Measurements from ENCODE around the gene BRPF3. TPM values are rescaled to one million over a fixed set of nuclear protein-coding genes. Genes with fewer than 3 reads are reported as not detected.

The BRPF3 gene
- total and polyA plus RNA-seq, 7 donors: 15.3 to 47.2 (median 21.0) TPM

GRCh38 chr6:36235309-36235708 is 38.8 kb downstream of the BRPF3 start:
- 50 to 58% (median 56%) methylated on average over 3 of the region's 3 CpGs for WGBS, 3 donors
- Histone ChIP-seq H3K4me1 (no peaks in the 10 kb centered on the region), H3K27me3 (ENCODE audit: insufficient read depth in 3 of 3, low read length in 2 of 3) (no peaks in the 10 kb centered on the region), H3K9me3 (no peaks in the 10 kb centered on the region), H3K36me3 (ENCODE audit: insufficient read depth in 1 of 2, low read depth in 1 of 2) (peaks cover 0 to 38% of the 10 kb centered on the region in 2 donors), H3K27ac (no peak overlapping the region), H3K4me3 (no peak overlapping the region)
- ATAC-seq (no peak), DNase-seq (no peak)
- TF ChIP-seq, protein P1, sequence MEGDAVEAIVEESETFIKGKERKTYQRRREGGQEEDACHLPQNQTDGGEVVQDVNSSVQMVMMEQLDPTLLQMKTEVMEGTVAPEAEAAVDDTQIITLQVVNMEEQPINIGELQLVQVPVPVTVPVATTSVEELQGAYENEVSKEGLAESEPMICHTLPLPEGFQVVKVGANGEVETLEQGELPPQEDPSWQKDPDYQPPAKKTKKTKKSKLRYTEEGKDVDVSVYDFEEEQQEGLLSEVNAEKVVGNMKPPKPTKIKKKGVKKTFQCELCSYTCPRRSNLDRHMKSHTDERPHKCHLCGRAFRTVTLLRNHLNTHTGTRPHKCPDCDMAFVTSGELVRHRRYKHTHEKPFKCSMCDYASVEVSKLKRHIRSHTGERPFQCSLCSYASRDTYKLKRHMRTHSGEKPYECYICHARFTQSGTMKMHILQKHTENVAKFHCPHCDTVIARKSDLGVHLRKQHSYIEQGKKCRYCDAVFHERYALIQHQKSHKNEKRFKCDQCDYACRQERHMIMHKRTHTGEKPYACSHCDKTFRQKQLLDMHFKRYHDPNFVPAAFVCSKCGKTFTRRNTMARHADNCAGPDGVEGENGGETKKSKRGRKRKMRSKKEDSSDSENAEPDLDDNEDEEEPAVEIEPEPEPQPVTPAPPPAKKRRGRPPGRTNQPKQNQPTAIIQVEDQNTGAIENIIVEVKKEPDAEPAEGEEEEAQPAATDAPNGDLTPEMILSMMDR (IDR thresholded peaks at IDR 0.05): no peak
- intact Hi-C loops (cut with DNase I): no loop called here

GRCh38 chr6:36235862-36236261 is 39.3 kb downstream of the BRPF3 start:
- intact Hi-C loops (cut with DNase I): no loop called here
- no peak overlapping the region for H3K27ac ChIP-seq
- no peak overlapping the region for H3K4me3 ChIP-seq
- TF ChIP-seq, protein P1 (IDR thresholded peaks at IDR 0.05): no peak
- H3K9me3 ChIP-seq: no peaks in the 10 kb centered on the region
- 90 to 93% (median 92%) methylated on average over 17 of the region's 17 CpGs for WGBS, 3 donors
- no peak for DNase-seq
- H3K4me1 ChIP-seq: no peaks in the 10 kb centered on the region
- H3K36me3 ChIP-seq (ENCODE audit: insufficient read depth in 1 of 2, low read depth in 1 of 2): peaks cover 0 to 32% of the 10 kb centered on the region in 2 donors
- ATAC-seq: no peak
- H3K27me3 ChIP-seq (ENCODE audit: insufficient read depth in 3 of 3, low read length in 2 of 3): no peaks in the 10 kb centered on the region

DNA sequence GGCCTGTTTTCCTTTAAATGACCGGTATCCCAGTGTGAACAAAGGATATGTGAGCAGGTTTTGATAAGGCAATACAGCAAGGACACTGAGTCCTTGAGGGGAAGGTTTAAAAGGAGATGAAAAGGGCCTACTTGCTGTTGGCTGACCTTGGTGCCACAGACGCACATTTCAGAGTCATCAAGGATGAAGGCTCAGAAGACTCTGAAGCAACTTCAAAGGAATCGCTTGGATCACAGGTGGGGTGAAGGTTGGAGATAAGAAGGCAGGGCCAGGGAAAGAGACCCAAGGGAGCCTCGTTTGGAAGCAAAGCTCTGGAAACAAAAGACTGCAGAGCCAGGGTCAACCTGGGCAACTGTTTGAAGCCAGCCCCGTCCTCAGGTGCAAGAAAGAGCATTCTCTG is 43.2 kb downstream of the BRPF3 start:
- TF ChIP-seq, protein P1 (IDR thresholded peaks at IDR 0.05): no peak
- Histone ChIP-seq H3K9me3 (no peaks in the 10 kb centered on the region), H3K27me3 (ENCODE audit: insufficient read depth in 3 of 3, low read length in 2 of 3) (no peaks in the 10 kb centered on the region), H3K4me1 (no peaks in the 10 kb centered on the region), H3K36me3 (ENCODE audit: insufficient read depth in 1 of 2, low read depth in 1 of 2) (no peaks in the 10 kb centered on the region), H3K4me3 (no peak overlapping the region), H3K27ac (no peak overlapping the region)
- ATAC-seq (no peak), DNase-seq (no peak)
- WGBS, 3 donors: 65 to 78% (median 72%) methylated on average over 5 of the region's 5 CpGs
- intact Hi-C loops (cut with DNase I): no loop called here

DNA sequence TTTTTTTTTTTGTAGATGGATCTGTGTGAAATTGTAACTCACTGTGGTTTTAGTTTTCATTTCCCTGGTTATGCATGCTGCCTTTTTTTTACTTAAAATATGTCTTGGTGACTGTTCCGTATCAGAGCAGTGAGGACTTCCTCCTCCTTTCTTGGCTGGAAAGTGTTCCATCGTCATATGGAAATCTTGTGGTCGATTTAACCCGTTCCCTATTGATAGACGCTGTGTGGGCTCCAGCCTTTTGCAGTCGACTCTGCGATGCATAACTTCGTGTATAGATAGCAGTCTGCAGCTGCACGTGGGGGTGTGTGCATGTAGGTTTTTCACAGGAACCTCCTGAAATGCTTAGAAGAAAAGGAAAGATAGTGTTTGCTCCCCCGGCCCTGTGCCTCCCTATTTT is 45.2 kb downstream of the BRPF3 start:
- intact Hi-C loops (cut with DNase I): no loop called here
- no peak for DNase-seq
- TF ChIP-seq, protein P1 (IDR thresholded peaks at IDR 0.05): no peak
- no peak for ATAC-seq
- Histone ChIP-seq H3K27ac (no peak overlapping the region), H3K36me3 (ENCODE audit: insufficient read depth in 1 of 2, low read depth in 1 of 2) (no peaks in the 10 kb centered on the region), H3K4me3 (no peak overlapping the region), H3K9me3 (no peaks in the 10 kb centered on the region), H3K4me1 (no peaks in the 10 kb centered on the region), H3K27me3 (ENCODE audit: insufficient read depth in 3 of 3, low read length in 2 of 3) (no peaks in the 10 kb centered on the region)
- 59 to 61% (median 61%) methylated on average over 10 of the region's 10 CpGs for WGBS, 3 donors

GRCh38 chr6:36242161-36242560 is 45.6 kb downstream of the BRPF3 start:
- no peak for DNase-seq
- no peak for ATAC-seq
- 78 to 89% (median 85%) methylated on average over 5 of the region's 5 CpGs for WGBS, 3 donors
- Histone ChIP-seq H3K27ac (no peak overlapping the region), H3K9me3 (no peaks in the 10 kb centered on the region), H3K4me1 (no peaks in the 10 kb centered on the region), H3K4me3 (no peak overlapping the region), H3K27me3 (ENCODE audit: insufficient read depth in 3 of 3, low read length in 2 of 3) (no peaks in the 10 kb centered on the region), H3K36me3 (ENCODE audit: insufficient read depth in 1 of 2, low read depth in 1 of 2) (no peaks in the 10 kb centered on the region)
- intact Hi-C loops (cut with DNase I): no loop called here
- TF ChIP-seq, protein P1 (IDR thresholded peaks at IDR 0.05): no peak
